Left colon (tissue), 2 donors: Measurements from ENCODE around the gene NHSL1. TPM values are rescaled to one million over a fixed set of nuclear protein-coding genes. Genes with fewer than 3 reads are reported as not detected.
A peak's percentile ranks its signal among the peaks of the same experiment; 100 is the strongest.

Source experiments
- ATAC-seq: fragments of 200-7000 bp; cut with Tn5 transposase; one replicate; pipeline ENCODE4 v1.9.1; 2020; ENCODE audit warnings: mild to moderate bottlenecking, moderate library complexity
- DNase-seq, 2 donors: peaks; one replicate each; pipeline ENCODE4 v3.0.0-alpha.2; 2020
- intact Hi-C, 2 donors: fragments of 100-400 bp; cut with DNase I in 1 of 2; cut with micrococcal nuclease in 1 of 2; formaldehyde crosslinking; loops; one replicate each; pipeline versions ENCODE4 v1.11.2 to v1.14.0; 2022; cut with DNase I, micrococcal nuclease
- total RNA-seq, 2 donors: library from RNA; stranded (reverse); fragmentation: NEBNext Ultra II Directional; extraction: Animal tissue kit (Norgen Biotek cat#: 25700); gene quantifications; one replicate each; pipeline ENCODE4 v1.2.1, GENCODE V29; 2021
- donor health status: DM: no; HTN: no; CAD: no.
- donor health status: DM: yes; HTN: yes; CAD: no.

The NHSL1 gene
- total RNA-seq, 2 donors from 2014 or later: 112 to 125 TPM

DNA sequence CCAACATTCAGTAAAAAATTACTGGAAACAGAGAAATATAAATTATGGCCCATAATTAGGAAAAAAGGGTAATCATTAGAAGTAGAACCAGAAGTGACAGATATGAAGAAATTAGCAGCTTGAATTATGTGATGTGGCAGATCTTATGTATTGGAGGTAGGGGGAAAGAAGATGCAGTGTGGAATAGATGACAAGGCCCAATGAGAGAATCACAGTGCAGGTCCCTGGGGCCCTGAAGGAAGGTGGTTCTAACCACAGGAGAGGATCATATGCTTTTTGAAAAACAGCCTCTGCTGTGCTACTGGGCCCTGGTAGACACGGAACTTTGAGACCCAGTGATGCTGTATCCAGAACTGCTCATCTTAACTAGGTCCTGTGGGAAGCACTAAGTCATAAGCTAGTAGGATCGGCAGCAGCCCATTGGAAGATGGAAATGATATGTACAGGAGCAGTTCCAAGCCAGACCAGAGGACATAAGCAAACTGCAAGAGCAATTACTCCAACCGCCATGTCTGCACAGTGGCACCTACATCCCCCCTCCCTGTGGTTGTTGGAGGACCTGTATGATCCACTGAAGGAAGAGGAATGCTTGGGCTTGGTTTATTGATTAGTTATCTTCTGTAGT, 81.1 kb downstream of the NHSL1 start:
- ATAC-seq (no peak), DNase-seq (no peak)
- intact Hi-C loops: no loop called here

DNA sequence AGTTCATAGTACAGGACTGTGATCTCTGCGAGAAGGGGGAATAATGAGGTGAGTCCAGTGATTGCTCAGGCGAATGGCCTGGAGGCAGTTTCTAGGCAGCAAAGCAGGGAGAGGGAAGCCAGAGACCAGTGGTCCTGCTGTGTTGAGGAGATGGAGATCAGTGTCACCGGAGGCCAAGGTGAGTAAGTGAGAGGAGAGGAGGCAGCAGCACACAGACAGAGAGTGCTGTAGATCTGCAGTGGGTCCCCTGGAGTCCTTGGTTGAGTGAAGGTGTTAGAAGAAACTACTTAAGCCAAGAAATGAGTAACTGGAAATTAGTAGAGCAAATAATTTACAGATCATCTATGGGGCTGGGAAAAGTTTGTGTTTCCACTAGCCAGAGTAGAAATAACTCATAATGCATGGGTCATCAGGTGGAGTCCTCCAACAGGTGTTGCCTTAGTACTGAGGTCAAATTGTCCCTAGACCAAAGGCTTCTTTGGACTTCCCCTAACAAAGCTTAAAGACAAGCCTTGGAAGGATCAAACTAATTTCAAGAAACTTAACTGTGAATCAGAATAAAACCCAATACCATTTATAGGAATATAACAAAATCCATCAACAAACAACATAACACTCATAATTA, 81.7 kb downstream of the NHSL1 start:
- DNase-seq (no peak), ATAC-seq (no peak)
- intact Hi-C loops: no loop called here

DNA sequence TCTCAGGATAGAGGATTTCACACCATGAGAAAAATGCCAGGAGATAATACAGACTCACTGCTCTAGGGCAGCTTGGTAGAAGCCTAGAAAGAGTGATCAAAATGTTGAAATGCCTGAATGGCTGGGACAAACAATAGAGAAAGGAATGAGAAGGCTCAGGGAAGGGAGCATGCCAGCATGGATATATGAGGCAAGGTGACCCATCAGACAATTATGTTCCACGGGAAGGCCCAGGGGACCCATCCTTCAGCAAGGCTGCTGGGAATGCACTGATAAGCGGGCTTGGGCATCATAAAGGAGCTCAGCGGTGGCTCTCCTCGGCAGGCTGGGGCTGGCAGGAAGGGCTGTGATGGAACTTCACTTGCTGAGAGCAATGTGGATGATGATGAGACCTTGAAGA, 83.1 kb downstream of the NHSL1 start:
- DNase-seq (no peak), ATAC-seq (no peak)
- intact Hi-C loops: no loop called here

DNA sequence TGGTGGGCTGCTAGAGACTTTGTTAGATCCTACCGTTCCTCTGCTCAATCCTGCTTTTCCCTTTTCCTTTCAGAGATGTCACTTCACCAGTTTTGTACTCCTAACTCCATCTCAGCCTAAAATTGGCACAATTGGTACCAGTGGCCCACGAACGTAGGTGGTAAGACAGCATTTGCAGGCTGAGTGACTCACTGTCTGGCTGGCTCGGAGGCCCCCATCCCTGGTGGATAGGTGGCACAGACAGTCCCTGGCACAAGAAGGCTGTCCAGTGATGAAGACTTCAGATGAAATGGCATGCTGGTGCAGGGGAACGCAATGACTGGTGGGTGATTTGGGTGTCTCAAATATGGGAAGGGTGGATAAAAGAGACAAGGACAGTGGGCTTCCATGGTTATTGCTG, 84.2 kb downstream of the NHSL1 start:
- no peak for ATAC-seq
- intact Hi-C loops: no loop called here
- no peak for DNase-seq

DNA sequence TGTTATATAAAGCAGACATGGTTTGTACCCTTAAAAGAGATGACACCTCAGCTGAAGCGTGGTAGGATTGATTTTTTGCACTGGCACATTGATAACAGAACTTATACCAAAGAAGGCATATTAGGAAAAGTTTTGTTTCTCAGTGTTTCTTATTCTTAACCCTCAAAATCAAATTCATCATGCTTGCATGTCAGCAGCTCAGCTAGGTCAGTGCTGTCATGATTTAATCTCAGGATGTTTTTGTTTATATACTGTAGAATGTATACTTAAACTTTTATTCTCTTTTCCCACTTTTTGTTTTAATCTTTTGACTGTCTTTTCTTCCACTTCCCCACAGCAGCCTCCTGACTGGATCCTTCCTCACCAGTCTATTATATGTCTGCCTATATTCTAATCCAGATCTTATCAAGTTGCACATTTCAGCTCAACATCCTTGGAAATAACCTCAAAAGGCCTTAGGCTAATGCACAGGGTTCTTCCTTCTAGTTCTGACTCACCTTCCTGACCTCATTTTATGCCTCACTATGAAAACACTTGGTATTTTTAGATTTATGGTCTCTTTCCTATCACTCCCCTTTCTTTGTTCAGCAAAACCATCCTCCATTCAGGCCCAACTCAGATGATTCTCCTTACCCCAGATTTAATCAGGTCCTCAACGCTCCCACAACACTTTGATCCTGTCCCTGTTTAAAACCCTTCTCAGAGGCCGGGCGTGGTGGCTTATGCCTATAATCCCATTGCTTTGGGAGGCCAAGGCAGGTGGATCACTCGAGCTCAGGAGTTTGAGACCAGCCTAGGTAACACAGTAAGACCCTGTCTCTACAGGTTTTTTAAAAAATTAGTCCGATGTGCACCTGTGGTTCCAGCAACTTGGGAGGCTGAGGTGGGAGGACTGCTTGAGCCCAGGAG, 88.1 kb downstream of the NHSL1 start:
- intact Hi-C loops: no loop called here
- peak; percentile 16 for ATAC-seq

DNA sequence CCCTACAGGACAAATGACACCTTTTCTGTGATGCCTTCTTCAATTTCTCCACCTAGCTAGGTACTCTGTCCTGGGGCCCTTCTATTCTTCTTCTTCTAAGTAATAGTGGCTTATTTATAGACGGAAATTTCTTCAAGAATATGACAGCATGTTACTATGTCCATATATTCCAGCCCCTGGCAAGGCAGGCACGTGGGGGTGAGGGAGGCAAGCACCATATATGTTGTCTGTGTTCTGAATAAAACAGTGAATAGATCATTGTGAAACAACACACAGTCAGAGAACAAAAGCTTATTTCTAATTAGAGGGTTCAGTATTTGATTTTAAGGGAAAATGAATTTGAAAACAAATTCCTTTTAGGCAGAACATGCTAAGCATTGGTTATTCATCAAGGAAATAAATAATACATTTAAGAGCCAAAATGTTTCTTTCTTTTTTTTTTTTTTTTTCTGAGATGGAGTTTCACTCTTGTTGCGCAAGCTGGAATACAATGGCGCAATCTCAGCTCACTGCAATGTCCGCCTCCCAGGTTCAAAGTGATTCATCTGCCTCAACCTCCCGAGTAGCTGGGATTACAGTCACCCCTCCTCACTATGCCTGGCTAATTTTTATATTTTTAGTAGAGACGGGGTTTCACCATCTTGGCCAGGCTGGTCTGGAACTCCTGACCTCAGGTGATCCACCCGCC, 89.1 kb downstream of the NHSL1 start:
- ATAC-seq (no peak), DNase-seq (no peak)
- intact Hi-C loops: no loop called here

More for the DNA sequence above, 88.1 kb downstream of the NHSL1 start:
- no peak for DNase-seq

DNA sequence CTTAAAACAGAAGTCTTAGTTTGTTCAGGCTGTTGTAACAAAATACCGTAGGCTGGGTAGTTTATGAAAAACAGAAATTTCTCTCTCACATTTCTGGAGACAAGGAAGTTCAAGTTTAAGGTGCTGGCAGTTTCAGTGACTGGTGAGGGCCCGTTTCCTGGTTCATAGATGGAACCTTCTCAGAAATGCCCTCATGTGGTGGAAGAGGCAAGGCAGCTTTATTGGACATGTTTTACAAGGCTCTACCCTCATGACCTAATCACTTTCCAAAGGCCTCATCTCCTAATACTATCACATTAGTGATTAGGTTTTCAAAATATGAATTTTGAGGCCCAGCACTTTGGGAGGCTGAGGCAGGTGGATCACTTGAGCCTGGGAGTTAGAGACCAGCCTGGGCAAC, 92.9 kb downstream of the NHSL1 start:
- intact Hi-C loops: loop anchor here in 1 of 2 donors (10.0 kb wide), 1 partner anchor 402 kb away; no protein-coding TSS in a partner anchor
- peak; percentile 48 to 62 for DNase-seq

DNA sequence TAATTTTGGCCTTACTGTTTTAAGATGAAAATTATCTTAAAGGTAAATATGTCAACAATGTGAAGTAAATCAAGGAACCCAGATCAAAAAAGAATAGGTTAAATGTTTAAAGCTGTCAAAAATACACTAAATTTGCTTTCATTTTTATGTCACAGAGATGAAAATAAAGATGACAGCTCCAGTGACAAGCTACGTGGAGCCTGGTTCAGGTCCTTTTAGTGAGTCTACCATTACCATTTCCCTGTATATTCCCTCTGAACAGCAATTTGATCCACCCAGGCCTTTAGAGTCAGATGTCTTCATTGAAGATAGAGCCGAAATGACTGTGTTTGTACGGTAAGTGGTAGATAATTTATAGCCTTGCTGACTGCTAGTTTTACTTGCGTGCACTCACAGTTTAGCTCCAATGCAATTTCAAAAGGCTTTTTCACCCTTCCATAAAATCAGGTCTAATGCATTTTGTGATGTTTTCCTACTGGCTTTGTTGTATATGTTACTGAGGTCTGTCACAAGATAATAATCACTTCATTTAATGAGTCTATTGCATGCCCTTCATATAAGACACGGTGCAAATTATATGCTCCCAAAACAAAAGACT, 93.4 kb downstream of the NHSL1 start:
- DNase-seq (no peak), ATAC-seq (no peak)
- intact Hi-C loops: loop anchor here in 1 of 2 donors (10.0 kb wide), 1 partner anchor 401 kb away; no protein-coding TSS in a partner anchor

More for the DNA sequence above, 92.9 kb downstream of the NHSL1 start:
- ATAC-seq: peak; percentile 55

DNA sequence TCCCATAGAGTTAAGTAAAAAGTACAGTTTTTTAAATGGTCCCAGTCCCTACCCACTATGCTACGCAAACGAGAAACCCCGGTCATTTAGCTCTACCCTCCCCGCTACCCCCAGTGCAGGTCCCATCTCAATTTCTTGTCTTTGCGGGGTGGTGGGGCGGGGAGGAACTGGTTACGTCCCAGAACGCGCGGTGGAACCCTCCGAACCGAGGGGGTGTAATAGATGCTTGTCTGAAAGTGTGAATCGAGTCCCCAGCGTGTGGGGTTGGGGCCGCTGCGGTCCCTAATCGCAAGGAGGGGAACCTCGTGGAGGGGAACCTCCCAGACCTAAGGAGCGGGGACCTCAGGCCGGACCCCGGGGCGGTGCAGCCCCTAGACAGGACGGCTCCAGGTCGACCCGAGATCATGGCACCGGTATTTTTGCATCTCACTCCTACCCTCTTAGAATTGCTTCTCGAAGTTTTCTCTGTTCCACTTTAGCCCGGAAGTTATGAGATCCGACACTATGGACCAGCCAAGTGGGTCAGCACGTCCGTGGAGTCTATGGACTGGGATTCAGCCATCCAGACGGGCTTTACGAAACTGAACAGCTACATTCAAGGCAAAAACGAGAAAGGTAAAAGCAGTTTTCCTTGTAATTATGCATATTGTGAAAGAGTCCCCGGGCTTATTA, 94.5 kb downstream of the NHSL1 start:
- intact Hi-C loops: loop anchor here in 1 of 2 donors (10.0 kb wide), 1 partner anchor 400 kb away; no protein-coding TSS in a partner anchor
- ATAC-seq: peak; percentile 18
- DNase-seq: peak; percentile 38 to 58

DNA sequence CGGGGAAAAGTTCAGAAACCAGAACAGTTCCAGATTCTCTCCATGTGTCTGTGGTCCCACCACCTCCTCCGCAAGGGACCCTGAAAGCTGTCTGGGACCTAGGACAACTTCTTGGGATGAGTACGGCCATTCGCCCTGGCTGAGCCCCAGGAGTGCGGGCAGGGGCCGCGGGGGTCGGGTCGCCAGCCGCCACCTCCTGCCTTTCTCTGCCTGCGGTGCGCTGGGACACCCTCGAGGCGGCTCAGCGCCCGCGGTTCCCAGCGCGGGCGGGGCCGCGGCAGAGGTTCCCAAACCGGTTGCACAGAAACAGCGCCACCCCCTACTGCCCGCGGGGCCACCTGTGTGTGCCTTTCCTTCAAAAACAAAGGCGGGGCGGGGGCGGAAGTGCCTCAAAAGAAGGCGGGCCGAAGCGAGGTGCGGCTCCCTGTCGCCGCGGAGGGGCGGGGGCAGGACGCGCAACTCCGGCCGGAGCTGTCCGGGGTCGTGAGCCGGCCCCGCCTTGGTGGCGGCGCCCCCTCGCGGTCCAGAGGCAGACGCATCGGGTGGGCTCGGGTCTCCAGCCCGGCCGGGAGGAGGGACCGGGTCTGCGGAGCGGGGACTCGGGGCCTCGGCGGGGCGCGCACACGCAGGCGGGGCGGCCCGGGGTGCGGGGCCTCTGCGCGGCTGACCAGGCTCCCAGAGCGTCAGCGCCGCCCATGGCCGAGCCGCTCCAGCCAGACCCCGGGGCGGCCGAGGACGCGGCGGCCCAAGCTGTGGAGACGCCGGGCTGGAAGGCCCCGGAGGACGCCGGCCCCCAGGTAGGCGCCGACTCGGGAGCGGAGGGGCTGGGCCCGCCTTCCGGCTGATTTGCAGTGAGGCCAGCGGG, 95.3 kb downstream of the NHSL1 start, which contains the start of gene HEBP2:
HEBP2 (plus strand) TSS at position 423 of the 865 bp plus-strand sequence; CDS start at position 696, 273 bp downstream.
- ATAC-seq (peak; percentile 86), DNase-seq (peak; percentile 98 to 99)
- intact Hi-C loops: loop anchor here in 1 of 2 donors (10.0 kb wide), 1 partner anchor 399 kb away; no protein-coding TSS in a partner anchor

DNA sequence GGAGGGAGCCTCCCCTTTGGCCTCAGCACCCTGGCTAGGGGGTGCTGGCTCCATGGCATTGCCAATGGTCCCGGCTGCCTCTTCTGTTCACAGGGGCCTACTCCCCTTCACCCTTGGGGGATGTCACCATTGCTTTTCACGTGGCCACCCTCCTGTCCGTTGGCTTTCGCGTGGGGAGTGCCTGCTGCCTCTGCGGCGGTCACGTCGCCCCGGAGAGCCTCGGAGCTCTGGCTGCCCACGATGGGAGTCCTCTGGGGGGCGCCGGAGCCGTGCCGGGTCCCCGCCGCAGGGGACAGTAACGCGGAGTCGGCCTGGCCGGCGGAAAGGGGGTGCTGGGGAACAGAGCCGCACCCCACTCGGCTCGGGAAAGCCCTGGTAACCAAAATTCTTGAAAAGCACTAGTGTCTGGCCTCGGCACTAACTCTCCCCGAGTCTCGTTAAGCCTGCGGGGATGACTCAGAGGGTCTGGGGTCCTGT, 95.9 kb downstream of the NHSL1 start:
- intact Hi-C loops: loop anchor here in 1 of 2 donors (10.0 kb wide), 1 partner anchor 399 kb away; no protein-coding TSS in a partner anchor
- peak; percentile 26 for ATAC-seq
- DNase-seq: peak in 1 of 2 donors; percentile 65

DNA sequence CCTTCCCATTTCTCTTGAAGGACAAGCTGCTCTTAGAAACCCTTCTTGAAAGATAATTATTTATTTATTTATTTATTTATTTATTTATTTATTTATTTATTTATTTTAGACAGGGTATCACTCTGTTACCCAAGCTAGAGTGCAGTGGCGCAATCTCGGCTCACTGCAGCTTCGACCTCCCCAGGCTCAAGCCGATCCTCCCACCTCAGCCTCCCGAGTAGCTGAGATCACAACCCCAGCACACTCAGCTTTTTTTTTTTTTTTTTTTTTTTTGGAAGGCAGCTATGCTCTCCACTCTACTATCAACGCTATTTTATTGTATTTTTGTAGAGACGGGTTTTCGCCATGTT, 96.5 kb downstream of the NHSL1 start:
- intact Hi-C loops: loop anchor here in 1 of 2 donors (10.0 kb wide), 1 partner anchor 398 kb away; no protein-coding TSS in a partner anchor
- DNase-seq (no peak), ATAC-seq (no peak)

DNA sequence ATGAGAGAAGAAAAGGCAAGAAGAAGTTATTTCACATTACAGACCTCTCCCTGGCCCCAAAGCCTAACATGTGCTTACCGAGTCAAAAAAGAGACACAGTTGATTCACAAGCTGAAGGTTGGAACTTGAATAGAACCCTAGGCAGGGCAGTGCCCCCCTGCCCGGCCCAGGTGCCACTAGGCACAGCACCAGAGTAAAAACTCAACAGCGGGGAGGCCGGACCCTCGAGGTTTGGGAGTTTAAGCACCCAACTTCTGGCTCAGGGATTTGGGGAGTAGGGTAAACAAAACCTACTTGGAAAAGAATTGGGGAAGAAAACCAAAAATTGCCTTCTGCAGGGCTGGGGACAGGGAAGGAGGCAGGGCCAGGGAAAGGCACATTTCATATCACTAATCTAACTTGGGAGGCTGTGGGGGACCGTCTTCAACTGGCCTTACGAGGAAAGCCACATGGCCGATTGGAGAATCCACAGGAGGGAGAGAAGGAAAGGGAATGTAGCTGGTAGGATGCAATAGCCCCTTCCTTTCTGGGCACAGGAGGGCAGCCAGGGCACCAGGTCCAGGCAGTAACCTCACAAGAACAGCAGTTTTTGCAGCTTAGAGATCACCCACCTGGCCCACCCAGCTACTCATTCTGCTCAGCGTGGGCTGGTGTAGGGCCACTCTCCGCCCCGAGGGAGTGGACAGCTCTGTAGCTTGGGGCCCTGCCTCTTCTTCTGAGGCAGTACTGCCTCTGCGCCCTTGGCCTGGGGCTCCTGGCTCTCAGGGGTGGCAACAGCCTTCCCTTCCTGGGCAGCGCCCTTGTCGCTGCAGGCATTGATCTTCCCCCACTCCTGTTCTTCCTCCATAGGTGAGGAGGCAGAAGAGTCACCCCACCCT, 97.1 kb downstream of the NHSL1 start:
- intact Hi-C loops: loop anchor here in 1 of 2 donors (10.0 kb wide), 1 partner anchor 397 kb away; no protein-coding TSS in a partner anchor

DNA sequence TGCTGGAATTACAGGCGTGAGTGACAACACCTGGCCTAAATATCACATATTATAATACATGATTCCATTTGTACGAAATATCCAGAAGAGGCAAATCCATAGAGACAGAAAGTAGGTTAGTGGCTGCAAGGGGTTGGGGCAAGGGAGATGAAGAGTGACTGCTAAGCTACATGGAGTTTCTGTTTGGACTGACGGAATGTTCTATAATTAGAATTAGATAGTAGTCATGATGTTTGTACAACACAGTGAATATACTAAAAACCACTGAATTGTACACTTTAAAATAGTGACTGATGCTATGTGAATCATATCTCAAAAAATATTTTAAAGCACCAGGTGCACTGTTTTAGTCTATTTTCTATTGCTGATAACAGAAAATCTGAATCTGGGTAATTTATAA, 99.0 kb downstream of the NHSL1 start:
- no peak for ATAC-seq
- no peak for DNase-seq
- intact Hi-C loops: loop anchor here in 1 of 2 donors (10.0 kb wide), 1 partner anchor 396 kb away; no protein-coding TSS in a partner anchor

More for the DNA sequence above, 97.1 kb downstream of the NHSL1 start:
- ATAC-seq: no peak
- no peak for DNase-seq
